ENCODE data around the gene ATP11A. TPM values are rescaled to one million over a fixed set of nuclear protein-coding genes. Genes with fewer than 3 reads are reported as not detected.

The ATP11A gene
- total and polyA plus RNA-seq, 7 donors, result 0.69 to 22.9 (median 9.6) TPM

DNA sequence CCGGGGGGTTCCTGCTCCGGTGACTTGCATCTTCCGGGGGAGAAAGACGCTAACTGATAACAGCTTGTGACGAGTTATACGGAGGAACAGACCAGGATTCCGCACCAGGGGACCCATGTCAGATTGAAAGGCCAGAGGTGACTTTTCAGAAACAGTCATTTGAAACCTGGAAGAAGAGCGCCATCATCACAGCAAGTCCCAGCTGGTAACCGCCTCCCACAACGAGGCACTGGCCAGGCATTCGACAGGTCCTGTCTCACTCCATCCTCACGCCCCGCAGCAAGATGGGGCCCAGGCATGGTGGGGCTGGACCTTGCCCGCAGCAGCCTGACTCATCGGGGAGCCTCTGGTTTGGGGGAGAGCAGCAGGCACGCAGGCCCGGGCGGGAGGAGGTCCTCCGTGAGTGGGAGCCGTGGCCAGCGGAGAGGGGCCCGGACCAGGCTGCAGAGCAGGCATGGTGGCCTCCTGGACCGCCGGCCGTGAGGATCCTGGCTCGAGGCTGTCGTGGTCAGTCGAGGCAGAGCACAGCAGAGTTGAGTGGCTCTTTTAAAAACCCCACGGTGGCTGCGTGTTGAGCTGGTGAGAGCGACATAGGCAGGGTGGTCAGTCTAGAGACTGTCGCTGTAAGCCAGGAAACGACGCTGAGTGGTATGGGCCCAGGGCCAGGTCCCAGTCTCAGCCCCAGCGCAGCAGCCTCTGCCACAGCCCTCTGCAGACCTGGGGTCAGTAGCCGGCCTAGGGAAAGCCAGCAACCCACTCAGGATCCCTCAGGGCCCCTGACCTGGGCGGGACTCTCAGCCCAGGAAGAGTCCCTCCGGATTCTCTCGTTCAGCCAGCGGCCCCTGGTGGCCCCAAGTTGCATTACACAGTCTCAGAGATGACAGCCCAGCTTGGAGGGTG lies 184.3 kb downstream of the ATP11A start:
- WGBS, 2 donors, result 55 to 78% methylated on average over 40 of the region's 40 CpGs
- DNase-seq, result peak; percentile 86
- no peaks in the 10 kb centered on the region for H3K27me3 ChIP-seq
- H3K9me3 ChIP-seq, result no peaks in the 10 kb centered on the region
- TF ChIP-seq EP300 (IDR thresholded peaks at IDR 0.05), result no peak
- TF ChIP-seq CTCF (IDR thresholded peaks at IDR 0.05), result peak; percentile 72 to 94 (median 90)
- TF ChIP-seq POLR2AphosphoS5 (IDR thresholded peaks at IDR 0.05), result no peak
- TF ChIP-seq POLR2A (IDR thresholded peaks at IDR 0.05), result no peak
- intact Hi-C loops (cut with DNase I), result loop anchor here (1.0 kb wide), 1 partner anchor 234 kb away; no protein-coding TSS in a partner anchor
- H3K36me3 ChIP-seq, result peaks cover 0 to 38% (median 7%) of the 10 kb centered on the region in 4 donors
- peaks cover 0 to 6% (median 6%) of the 10 kb centered on the region in 4 donors for H3K4me1 ChIP-seq
- H3K4me3 ChIP-seq, result peak overlapping the region in 1 of 4 donors; percentile 13
- H3K27ac ChIP-seq, result peak overlapping the region in 3 of 4 donors; percentile 14 to 27 (median 17)

- no peaks in the 10 kb centered on the region for H3K9me3 ChIP-seq
- intact Hi-C loops (cut with DNase I), result loop anchor here (1.0 kb wide), 1 partner anchor 235 kb away; no protein-coding TSS in a partner anchor
- peak; percentile 60 for DNase-seq
- H3K27ac ChIP-seq, result no peak overlapping the region
- no peak overlapping the region for H3K4me3 ChIP-seq
- peaks cover 0 to 6% (median 6%) of the 10 kb centered on the region in 4 donors for H3K4me1 ChIP-seq
- TF ChIP-seq CTCF (IDR thresholded peaks at IDR 0.05), result no peak
- TF ChIP-seq POLR2AphosphoS5 (IDR thresholded peaks at IDR 0.05), result no peak
- no peak for TF ChIP-seq EP300 (IDR thresholded peaks at IDR 0.05)
- peaks cover 0 to 42% (median 9%) of the 10 kb centered on the region in 4 donors for H3K36me3 ChIP-seq
- H3K27me3 ChIP-seq, result no peaks in the 10 kb centered on the region
- WGBS, 2 donors, result 83 to 84% methylated on average over 19 of the region's 19 CpGs
Observed at GRCh38 chr13:112874751-112875300, 185.0 kb downstream of the ATP11A start.

GRCh38 chr13:112875627-112876026 lies 185.8 kb downstream of the ATP11A start:
- no peak overlapping the region for H3K27ac ChIP-seq
- WGBS, 2 donors, result 93 to 96% methylated on average over 15 of the region's 15 CpGs
- DNase-seq, result peak; percentile 37
- H3K36me3 ChIP-seq, result peaks cover 0 to 50% (median 11%) of the 10 kb centered on the region in 4 donors
- TF ChIP-seq CTCF (IDR thresholded peaks at IDR 0.05) (no peak), POLR2AphosphoS5 (IDR thresholded peaks at IDR 0.05) (no peak), EP300 (IDR thresholded peaks at IDR 0.05) (no peak), POLR2A (IDR thresholded peaks at IDR 0.05) (no peak)
- H3K4me1 ChIP-seq, result peaks cover 0 to 6% (median 6%) of the 10 kb centered on the region in 4 donors
- H3K27me3 ChIP-seq, result no peaks in the 10 kb centered on the region
- no peak overlapping the region for H3K4me3 ChIP-seq
- no peaks in the 10 kb centered on the region for H3K9me3 ChIP-seq
- intact Hi-C loops (cut with DNase I), result no loop called here

- DNase-seq, result peak; percentile 48
- peaks cover 0 to 56% (median 14%) of the 10 kb centered on the region in 4 donors for H3K36me3 ChIP-seq
- no peaks in the 10 kb centered on the region for H3K27me3 ChIP-seq
- 86 to 88% methylated on average over 15 of the region's 15 CpGs for WGBS, 2 donors
- TF ChIP-seq POLR2AphosphoS5 (IDR thresholded peaks at IDR 0.05), result no peak
- no peak for TF ChIP-seq EP300 (IDR thresholded peaks at IDR 0.05)
- no peak for TF ChIP-seq CTCF (IDR thresholded peaks at IDR 0.05)
- TF ChIP-seq POLR2A (IDR thresholded peaks at IDR 0.05), result no peak
- H3K4me1 ChIP-seq, result peaks cover 0 to 6% (median 6%) of the 10 kb centered on the region in 4 donors
- no peaks in the 10 kb centered on the region for H3K9me3 ChIP-seq
- H3K27ac ChIP-seq, result no peak overlapping the region
- H3K4me3 ChIP-seq, result no peak overlapping the region
- intact Hi-C loops (cut with DNase I), result no loop called here
Observed at GRCh38 chr13:112876305-112877000, 186.6 kb downstream of the ATP11A start.

Measured in sigmoid colon (tissue), 7 donors.